Measurements from ENCODE around the gene CHIC2.

DNA sequence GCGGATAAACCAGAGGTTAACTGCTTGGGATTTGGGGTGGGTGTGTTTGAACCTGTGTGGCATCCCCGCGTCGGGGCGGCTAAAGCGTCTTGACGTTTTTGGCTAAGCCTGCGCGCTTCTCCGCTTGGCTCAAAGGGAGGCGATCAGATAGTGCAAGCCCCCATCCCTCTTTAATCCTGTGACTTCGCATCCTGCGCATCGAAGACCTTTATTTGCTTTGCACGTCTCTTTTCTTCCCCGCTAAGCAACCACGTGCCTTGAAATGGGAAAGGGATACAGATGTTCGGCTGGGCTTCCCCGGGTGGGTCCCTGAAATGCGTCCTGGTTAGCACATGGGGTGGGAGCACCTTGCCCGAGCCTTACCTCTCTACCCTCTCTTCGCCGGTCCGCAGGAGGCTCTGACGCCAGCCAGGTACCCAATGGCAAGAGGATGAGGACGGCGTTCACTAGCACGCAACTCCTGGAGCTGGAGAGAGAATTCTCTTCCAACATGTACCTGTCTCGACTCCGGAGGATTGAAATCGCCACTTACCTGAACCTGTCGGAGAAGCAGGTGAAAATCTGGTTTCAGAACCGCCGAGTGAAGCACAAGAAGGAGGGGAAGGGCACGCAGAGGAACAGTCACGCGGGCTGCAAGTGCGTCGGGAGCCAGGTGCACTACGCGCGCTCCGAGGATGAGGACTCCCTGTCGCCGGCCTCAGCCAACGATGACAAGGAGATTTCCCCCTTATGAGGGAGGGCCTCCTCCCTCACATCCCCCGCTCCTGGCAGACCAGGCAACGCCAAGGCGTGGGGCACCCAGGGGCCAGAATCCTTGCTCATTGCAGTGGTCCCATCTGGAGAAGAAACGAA lies 37.0 kb upstream of the CHIC2 start:
- TF ChIP-seq, protein P1, sequence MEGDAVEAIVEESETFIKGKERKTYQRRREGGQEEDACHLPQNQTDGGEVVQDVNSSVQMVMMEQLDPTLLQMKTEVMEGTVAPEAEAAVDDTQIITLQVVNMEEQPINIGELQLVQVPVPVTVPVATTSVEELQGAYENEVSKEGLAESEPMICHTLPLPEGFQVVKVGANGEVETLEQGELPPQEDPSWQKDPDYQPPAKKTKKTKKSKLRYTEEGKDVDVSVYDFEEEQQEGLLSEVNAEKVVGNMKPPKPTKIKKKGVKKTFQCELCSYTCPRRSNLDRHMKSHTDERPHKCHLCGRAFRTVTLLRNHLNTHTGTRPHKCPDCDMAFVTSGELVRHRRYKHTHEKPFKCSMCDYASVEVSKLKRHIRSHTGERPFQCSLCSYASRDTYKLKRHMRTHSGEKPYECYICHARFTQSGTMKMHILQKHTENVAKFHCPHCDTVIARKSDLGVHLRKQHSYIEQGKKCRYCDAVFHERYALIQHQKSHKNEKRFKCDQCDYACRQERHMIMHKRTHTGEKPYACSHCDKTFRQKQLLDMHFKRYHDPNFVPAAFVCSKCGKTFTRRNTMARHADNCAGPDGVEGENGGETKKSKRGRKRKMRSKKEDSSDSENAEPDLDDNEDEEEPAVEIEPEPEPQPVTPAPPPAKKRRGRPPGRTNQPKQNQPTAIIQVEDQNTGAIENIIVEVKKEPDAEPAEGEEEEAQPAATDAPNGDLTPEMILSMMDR (IDR thresholded peaks at IDR 0.05), result no peak
- no peak for TF ChIP-seq POLR2A (IDR thresholded peaks at IDR 0.05)
